Suprapubic skin (tissue), 4 donors: Measurements from ENCODE around the gene PCBP3. TPM values are rescaled to one million over a fixed set of nuclear protein-coding genes. Genes with fewer than 3 reads are reported as not detected.
"Not testable (repeated sequence)": the region's sequence is repeated elsewhere in the genome, so short reads cannot be mapped to it uniquely, and the experiment has no call there.

Experiments used
- DNase-seq, 2 donors: peaks; one replicate each; pipeline ENCODE4 v3.0.0-alpha.2; 2019; ENCODE audit warnings: low spot score in 2 of 2
- H3K27ac ChIP-seq: fragments of 200-600 bp; sonication (generic); one replicate; pipeline ENCODE4 v1.5.1; 2019
- H3K27me3 ChIP-seq: fragments of 200-600 bp; sonication (generic); one replicate; pipeline ENCODE4 v1.5.1; 2019
- H3K36me3 ChIP-seq: fragments of 200-600 bp; sonication (generic); one replicate; pipeline ENCODE4 v1.5.1; 2019
- H3K4me1 ChIP-seq: fragments of 200-600 bp; sonication (generic); one replicate; pipeline ENCODE4 v1.5.1; 2019
- H3K4me3 ChIP-seq: fragments of 200-600 bp; sonication (generic); one replicate; pipeline ENCODE4 v1.5.1; 2019; ENCODE audit warnings: mild to moderate bottlenecking
- H3K9me3 ChIP-seq: fragments of 200-600 bp; sonication (generic); one replicate; pipeline ENCODE4 v1.5.1; 2019
- EP300 ChIP-seq: sonication (generic); formaldehyde crosslinking; IDR thresholded peaks from one replicate; pipeline ENCODE4 v1.6.1; 2017; ENCODE audit warnings: antibody characterized with exemption
- POLR2A ChIP-seq, 2 donors: fragments of 450-650 bp; IDR thresholded peaks; one replicate each; pipeline ENCODE4 v1.6.1; 2017; ENCODE audit warnings: antibody characterized with exemption in 2 of 2, mild to moderate bottlenecking in 2 of 2, moderate library complexity in 2 of 2
- POLR2AphosphoS5 ChIP-seq, 3 donors: sonication (generic); formaldehyde crosslinking; IDR thresholded peaks; one replicate each; pipeline ENCODE4 v1.6.1; 2017; ENCODE audit warnings: antibody characterized with exemption in 3 of 3
- WGBS: methylation state at CpG from one replicate; pipeline ENCODE4 v1.1.5; 2018; 5-methylcytosine and 5-hydroxymethylcytosine counted together
- total RNA-seq, 4 donors: library from RNA; depleted of rRNA; stranded (reverse); fragments of >200 nt; gene quantifications; one replicate each; pipeline ENCODE4 v1.1.0, GENCODE V29; 2016
- TF ChIP-seq, protein P1 (sequence below), 2 donors: fragments of 200-600 bp in 1 of 2; fragments of 450-650 bp in 1 of 2; sonication (generic) in 1 of 2; IDR thresholded peaks; one replicate each; pipeline ENCODE4 v1.5.1; 2016 to 2019; ENCODE audit warnings: antibody characterized with exemption in 2 of 2, mild to moderate bottlenecking in 1 of 2, moderate library complexity in 1 of 2

PCBP3 gene
- total RNA-seq, 4 donors from 2014 or later: 0.97 to 7.3 (median 2.7) TPM

DNA sequence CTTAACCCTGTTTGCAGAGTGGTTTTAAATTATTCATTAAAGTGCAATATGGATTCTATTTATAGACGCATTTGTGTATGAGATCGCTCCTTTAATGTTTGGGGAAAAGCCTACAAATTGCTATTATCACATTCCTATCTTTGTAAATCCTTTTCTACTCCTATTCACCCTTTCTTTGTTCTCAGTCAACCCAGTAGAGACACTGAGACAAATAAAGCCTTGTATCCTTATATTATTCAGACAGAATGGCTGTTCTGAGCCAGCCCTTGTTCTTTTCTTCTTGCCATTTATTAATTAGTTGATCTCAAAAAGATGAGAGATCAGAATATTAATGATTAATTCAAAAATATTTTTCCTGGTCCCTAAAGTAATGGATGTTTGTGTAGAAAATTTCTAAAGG lies 8.4 kb downstream of the PCBP3 start:
- no peak for DNase-seq
- 66% methylated on average over 2 of the region's 2 CpGs for WGBS
- TF ChIP-seq POLR2A (IDR thresholded peaks at IDR 0.05) (no peak), EP300 (no peak), POLR2AphosphoS5 (IDR thresholded peaks at IDR 0.05) (no peak)
- TF ChIP-seq, protein P1, sequence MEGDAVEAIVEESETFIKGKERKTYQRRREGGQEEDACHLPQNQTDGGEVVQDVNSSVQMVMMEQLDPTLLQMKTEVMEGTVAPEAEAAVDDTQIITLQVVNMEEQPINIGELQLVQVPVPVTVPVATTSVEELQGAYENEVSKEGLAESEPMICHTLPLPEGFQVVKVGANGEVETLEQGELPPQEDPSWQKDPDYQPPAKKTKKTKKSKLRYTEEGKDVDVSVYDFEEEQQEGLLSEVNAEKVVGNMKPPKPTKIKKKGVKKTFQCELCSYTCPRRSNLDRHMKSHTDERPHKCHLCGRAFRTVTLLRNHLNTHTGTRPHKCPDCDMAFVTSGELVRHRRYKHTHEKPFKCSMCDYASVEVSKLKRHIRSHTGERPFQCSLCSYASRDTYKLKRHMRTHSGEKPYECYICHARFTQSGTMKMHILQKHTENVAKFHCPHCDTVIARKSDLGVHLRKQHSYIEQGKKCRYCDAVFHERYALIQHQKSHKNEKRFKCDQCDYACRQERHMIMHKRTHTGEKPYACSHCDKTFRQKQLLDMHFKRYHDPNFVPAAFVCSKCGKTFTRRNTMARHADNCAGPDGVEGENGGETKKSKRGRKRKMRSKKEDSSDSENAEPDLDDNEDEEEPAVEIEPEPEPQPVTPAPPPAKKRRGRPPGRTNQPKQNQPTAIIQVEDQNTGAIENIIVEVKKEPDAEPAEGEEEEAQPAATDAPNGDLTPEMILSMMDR (IDR thresholded peaks at IDR 0.05): no peak
- no peaks in the 10 kb centered on the region for H3K9me3 ChIP-seq
- peaks cover 3% of the 10 kb centered on the region for H3K27me3 ChIP-seq
- H3K4me3 ChIP-seq: no peak overlapping the region
- H3K27ac ChIP-seq: no peak overlapping the region
- H3K4me1 ChIP-seq: no peaks in the 10 kb centered on the region
- H3K36me3 ChIP-seq: no peaks in the 10 kb centered on the region

DNA sequence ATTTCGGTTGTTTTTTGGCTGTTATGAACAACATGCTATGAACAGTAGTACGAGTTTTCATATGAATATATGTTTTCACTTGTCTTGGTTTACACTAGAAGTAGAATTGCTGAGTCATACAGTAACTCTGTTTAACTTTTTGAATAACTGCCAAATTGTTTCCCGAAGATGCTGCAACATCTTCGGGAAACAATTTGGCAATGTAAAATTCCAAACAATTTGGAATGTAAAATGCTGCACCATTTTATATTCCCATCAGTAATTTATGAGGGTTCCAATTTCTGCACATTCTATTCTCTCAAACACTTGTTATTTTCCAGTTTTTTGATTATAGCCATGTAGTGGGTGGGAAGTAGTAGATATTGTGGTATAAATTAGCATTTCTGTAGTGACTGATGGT lies 11.6 kb downstream of the PCBP3 start:
- WGBS: 36% methylated on average over 4 of the region's 4 CpGs
- TF ChIP-seq, protein P1 (IDR thresholded peaks at IDR 0.05): no peak
- no peak for TF ChIP-seq EP300
- no peak for TF ChIP-seq POLR2AphosphoS5 (IDR thresholded peaks at IDR 0.05)
- no peak for TF ChIP-seq POLR2A (IDR thresholded peaks at IDR 0.05)
- H3K4me1 ChIP-seq: no peaks in the 10 kb centered on the region
- no peak overlapping the region for H3K27ac ChIP-seq
- H3K36me3 ChIP-seq: no peaks in the 10 kb centered on the region
- DNase-seq: no peak
- H3K4me3 ChIP-seq: no peak overlapping the region
- no peaks in the 10 kb centered on the region for H3K9me3 ChIP-seq
- H3K27me3 ChIP-seq: no peaks in the 10 kb centered on the region

DNA sequence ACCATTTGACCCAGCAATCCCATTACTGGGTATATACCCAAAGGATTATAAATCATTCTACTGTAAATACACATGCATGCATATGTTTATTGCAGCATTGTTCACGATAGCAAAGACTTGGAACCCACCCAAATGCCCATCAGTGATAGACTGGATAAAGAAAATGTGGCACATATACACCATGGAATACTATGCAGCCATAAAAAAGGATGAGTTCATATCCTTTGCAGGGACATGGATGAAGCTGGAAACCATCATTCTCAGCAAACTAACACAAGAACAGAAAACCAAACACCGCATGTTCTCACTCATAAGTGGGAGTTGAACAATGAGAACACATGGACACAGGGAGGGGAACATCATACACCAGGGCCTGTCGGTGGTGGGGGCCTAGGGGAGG lies 12.6 kb downstream of the PCBP3 start:
- DNase-seq, H3K9me3 ChIP-seq, H3K36me3 ChIP-seq, H3K4me1 ChIP-seq, H3K4me3 ChIP-seq, H3K27me3 ChIP-seq, H3K27ac ChIP-seq: not testable (repeated sequence)
- WGBS: 83% methylated on average over 3 of the region's 3 CpGs

DNA sequence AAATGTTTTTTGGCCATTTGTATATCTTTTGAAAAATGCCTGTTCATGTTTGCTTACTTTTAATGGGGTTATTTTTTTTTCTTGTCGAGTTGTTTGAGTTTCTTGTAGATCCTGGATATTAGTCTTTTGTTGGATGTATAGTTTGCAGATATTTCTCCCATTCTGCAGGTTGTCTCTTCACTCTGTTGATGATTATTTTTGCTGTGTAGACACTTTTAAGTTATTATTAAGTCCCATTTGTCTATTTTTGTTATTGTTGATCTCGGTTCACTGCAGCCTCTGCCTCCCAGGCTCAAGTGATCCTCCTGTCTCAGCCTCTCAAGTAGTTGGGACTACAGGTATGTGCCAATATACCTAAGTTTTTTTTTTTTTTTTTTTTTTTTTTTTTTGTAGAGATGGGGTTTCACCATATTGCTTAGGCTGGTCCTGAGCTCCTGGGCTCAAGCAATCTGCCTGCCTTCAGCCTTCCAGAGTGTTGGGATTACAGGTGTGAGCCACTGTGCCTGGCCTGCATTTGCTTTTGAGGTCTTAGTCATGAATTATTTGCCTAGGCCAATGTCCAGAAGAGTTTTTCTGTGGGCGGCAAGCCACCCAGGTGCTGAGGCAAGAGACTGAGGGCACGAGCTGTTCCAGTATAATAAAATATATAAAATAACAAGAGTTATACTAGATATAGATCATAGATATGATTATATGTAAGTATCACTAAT lies 18.5 kb downstream of the PCBP3 start:
- DNase-seq, H3K9me3 ChIP-seq, H3K4me3 ChIP-seq, H3K27ac ChIP-seq, H3K36me3 ChIP-seq, H3K27me3 ChIP-seq, H3K4me1 ChIP-seq: not testable (repeated sequence)
- WGBS: 90% methylated on average over 4 of the region's 4 CpGs

DNA sequence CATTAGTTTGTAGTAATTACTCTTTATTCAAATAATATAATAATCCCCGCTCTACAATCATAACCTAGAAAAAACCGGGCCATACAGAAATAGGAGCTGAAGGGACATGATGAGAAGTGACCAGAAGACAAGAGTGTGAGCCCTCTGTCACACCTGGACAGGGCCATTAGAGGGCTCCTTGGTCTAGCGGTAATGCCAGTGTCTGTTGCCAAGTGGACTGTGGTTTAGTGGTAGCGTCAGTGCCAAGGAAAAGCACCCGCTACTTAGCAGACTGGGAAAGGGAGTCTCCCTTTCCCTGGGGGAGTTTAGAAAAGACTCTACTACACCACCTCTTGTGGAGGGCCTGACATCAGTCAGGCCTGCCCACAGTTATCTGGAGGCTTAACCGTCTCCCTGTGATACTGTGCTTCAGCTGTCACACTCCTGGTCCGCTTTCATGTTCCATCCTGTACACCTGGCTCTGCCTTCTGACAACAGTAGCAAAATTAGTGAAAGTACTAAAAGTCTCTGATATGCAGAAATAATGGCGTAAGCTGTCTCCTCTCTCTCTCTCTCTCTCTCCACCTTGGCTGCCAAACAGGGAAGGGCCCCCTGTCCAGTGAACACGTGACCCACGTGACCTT lies 19.2 kb downstream of the PCBP3 start:
- not testable (repeated sequence) for H3K27me3 ChIP-seq, H3K27ac ChIP-seq, H3K4me3 ChIP-seq, DNase-seq, H3K9me3 ChIP-seq, H3K4me1 ChIP-seq, H3K36me3 ChIP-seq
- WGBS: 91% methylated on average over 10 of the region's 10 CpGs

DNA sequence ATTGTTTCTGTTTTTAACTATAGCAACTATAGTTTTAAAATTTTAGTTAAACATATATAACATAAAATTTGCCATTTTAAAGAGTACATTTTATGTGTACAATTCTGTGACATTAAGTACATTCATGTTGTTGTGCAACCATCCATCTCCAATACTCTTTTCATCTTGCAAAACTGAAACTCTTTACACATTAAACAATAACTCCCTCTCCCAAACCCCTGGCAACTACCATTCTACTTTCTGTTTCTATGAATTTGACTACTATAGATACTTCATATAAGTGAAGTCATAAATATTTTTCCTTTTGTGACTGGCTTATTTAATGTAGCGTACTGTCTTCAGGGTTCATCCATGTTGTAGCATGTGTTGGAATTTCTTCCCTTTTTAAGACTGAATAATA lies 25.9 kb downstream of the PCBP3 start:
- WGBS: 97% methylated on average over 1 of the region's 1 CpG
- Histone ChIP-seq H3K9me3 (peaks cover 3% of the 10 kb centered on the region), H3K27me3 (no peaks in the 10 kb centered on the region), H3K27ac (no peak overlapping the region), H3K4me1 (no peaks in the 10 kb centered on the region), H3K36me3 (no peaks in the 10 kb centered on the region), H3K4me3 (no peak overlapping the region)
- TF ChIP-seq POLR2AphosphoS5 (IDR thresholded peaks at IDR 0.05): no peak
- TF ChIP-seq, protein P1 (IDR thresholded peaks at IDR 0.05): no peak
- no peak for TF ChIP-seq POLR2A (IDR thresholded peaks at IDR 0.05)
- TF ChIP-seq EP300: no peak
- DNase-seq: no peak

DNA sequence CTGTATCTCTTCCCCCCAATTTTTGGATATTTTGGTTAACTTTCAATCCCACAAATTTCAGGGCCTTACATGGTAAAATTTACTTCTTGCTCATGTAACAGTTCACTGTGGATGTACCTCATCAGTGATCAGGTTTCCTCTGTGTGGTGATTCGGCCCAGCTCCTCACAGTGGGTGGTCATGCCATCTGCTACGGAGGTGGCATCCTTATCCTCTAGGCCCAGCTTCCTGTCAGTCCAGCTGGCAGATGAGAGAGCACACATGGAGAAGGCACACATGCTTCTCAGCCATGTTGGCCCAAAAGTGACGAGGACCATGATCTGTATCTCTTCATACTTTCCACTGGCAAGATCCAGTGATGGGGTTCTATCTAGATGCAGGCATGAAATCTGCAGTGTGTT lies 27.2 kb downstream of the PCBP3 start:
- WGBS: 78% methylated on average over 3 of the region's 3 CpGs
- Histone ChIP-seq H3K9me3 (peaks cover 3% of the 10 kb centered on the region), H3K36me3 (no peaks in the 10 kb centered on the region), H3K27me3 (no peaks in the 10 kb centered on the region), H3K4me3 (no peak overlapping the region), H3K4me1 (no peaks in the 10 kb centered on the region), H3K27ac (no peak overlapping the region)
- TF ChIP-seq POLR2A (IDR thresholded peaks at IDR 0.05): no peak
- TF ChIP-seq POLR2AphosphoS5 (IDR thresholded peaks at IDR 0.05): no peak
- no peak for DNase-seq

DNA sequence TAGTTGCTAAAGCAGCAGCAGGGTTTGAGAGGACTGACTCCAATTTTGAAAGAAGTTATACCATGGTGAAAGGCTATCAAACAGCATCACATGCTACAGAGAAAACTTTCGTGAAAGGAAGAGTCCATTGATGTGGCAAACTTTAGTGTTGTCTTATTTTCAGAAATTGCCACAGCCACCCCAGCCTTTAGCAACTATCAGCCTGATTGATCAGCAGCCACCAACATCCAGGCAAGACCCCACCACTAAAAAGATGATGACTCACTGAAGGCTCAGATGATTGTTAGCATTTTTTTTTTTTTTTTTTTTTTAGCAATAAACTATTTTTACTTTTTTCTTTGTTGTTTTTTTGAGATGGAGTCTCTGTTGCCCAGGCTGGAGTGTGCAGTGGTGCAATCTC lies 35.3 kb downstream of the PCBP3 start:
- not testable (repeated sequence) for H3K4me3 ChIP-seq, H3K36me3 ChIP-seq, DNase-seq, H3K27ac ChIP-seq, H3K27me3 ChIP-seq, H3K4me1 ChIP-seq, H3K9me3 ChIP-seq
- WGBS: 69% methylated on average over 1 of the region's 1 CpG
